HG02840 (cell line): ENCODE measurements around the gene GTF2IRD1.

Source experiments
- ATAC-seq: cut with Tn5 transposase; IDR thresholded peaks from one replicate; pipeline ENCODE4 v1.9.1; 2021; ENCODE audit warnings: mild to moderate bottlenecking, moderate library complexity, moderate number of reproducible peaks; ENCODE audit not compliant: unreplicated experiment, low FRiP score

GTF2IRD1 gene

GRCh38 chr7:74464931-74465886 is 11.5 kb downstream of the GTF2IRD1 start:
- ATAC-seq, result no peak

- ATAC-seq, result no peak
Observed at GRCh38 chr7:74466196-74466813, 12.6 kb downstream of the GTF2IRD1 start.

GRCh38 chr7:74467876-74468275 is 14.2 kb downstream of the GTF2IRD1 start:
- no peak for ATAC-seq

- no peak for ATAC-seq
Observed at GRCh38 chr7:74470504-74470903, 16.8 kb downstream of the GTF2IRD1 start.

GRCh38 chr7:74473116-74473515 is 19.4 kb downstream of the GTF2IRD1 start:
- ATAC-seq, result no peak

- ATAC-seq, result no peak
Observed at GRCh38 chr7:74474271-74474865, 20.7 kb downstream of the GTF2IRD1 start.

- ATAC-seq, result no peak
Observed at GRCh38 chr7:74475243-74475986, 21.7 kb downstream of the GTF2IRD1 start.

- ATAC-seq, result no peak
Observed at GRCh38 chr7:74475987-74476350, 22.3 kb downstream of the GTF2IRD1 start.

GRCh38 chr7:74476626-74477025 is 22.9 kb downstream of the GTF2IRD1 start:
- no peak for ATAC-seq

GRCh38 chr7:74478671-74479065 is 25.0 kb downstream of the GTF2IRD1 start:
- ATAC-seq, result no peak

GRCh38 chr7:74479066-74479781 is 25.5 kb downstream of the GTF2IRD1 start:
- no peak for ATAC-seq

- ATAC-seq, result no peak
Observed at GRCh38 chr7:74479961-74480829, 26.5 kb downstream of the GTF2IRD1 start.

- ATAC-seq, result no peak
Observed at GRCh38 chr7:74480861-74481417, 27.2 kb downstream of the GTF2IRD1 start.

GRCh38 chr7:74481458-74482196 is 27.9 kb downstream of the GTF2IRD1 start:
- no peak for ATAC-seq

GRCh38 chr7:74482197-74482467 is 28.4 kb downstream of the GTF2IRD1 start:
- ATAC-seq, result no peak

- ATAC-seq, result no peak
Observed at GRCh38 chr7:74482629-74483401, 29.1 kb downstream of the GTF2IRD1 start.

- ATAC-seq, result no peak
Observed at GRCh38 chr7:74483402-74484336, 30.0 kb downstream of the GTF2IRD1 start.
